DOHH2 (cell line): ENCODE measurements around the gene CTTNBP2.

Experiments
- CTCF ChIP-seq: fragments of 200-600 bp; sonication (generic); IDR thresholded peaks from one replicate; pipeline ENCODE4 v1.5.1; 2014; ENCODE audit warnings: antibody characterized with exemption, mild to moderate bottlenecking, low read depth, low read length; ENCODE audit not compliant: poor library complexity, severe bottlenecking
- EZH2phosphoT487 ChIP-seq: fragments of 200-600 bp; sonication (generic); IDR thresholded peaks from 2 replicates; pipeline ENCODE4 v1.6.1; 2017; ENCODE audit warnings: borderline replicate concordance, mild to moderate bottlenecking, antibody characterized with exemption, low read length, moderate library complexity, mixed read lengths

GRCh38 chr7:117896339-117896738 lies 23.1 kb upstream of the CTTNBP2 start:
- TF ChIP-seq EZH2phosphoT487, result no peak
- no peak for TF ChIP-seq CTCF
